ENCODE data around the gene FANCM.
"Not testable (repeated sequence)": the region's sequence is repeated elsewhere in the genome, so short reads cannot be mapped to it uniquely, and the experiment has no call there.

The FANCM gene

GRCh38 chr14:45144658-45145057 is 8.9 kb downstream of the FANCM start:
- DNase-seq (ENCODE audit: low read depth, low spot score) = no peak

GRCh38 chr14:45145214-45145613 is 9.5 kb downstream of the FANCM start:
- no peak for DNase-seq (ENCODE audit: low read depth, low spot score)

- DNase-seq (ENCODE audit: low read depth, low spot score) = no peak
Measured at GRCh38 chr14:45149602-45150001, 13.9 kb downstream of the FANCM start.

- no peak for DNase-seq (ENCODE audit: low read depth, low spot score)
Measured at GRCh38 chr14:45150386-45150890, 14.7 kb downstream of the FANCM start.

- no peak for DNase-seq (ENCODE audit: low read depth, low spot score)
Measured at GRCh38 chr14:45156067-45156466, 20.3 kb downstream of the FANCM start.

- DNase-seq (ENCODE audit: low read depth, low spot score) = no peak
Measured at GRCh38 chr14:45169906-45170305, 34.2 kb downstream of the FANCM start.

- no peak for DNase-seq (ENCODE audit: low read depth, low spot score)
Measured at GRCh38 chr14:45177076-45177475, 41.3 kb downstream of the FANCM start.

GRCh38 chr14:45181329-45181728 is 45.6 kb downstream of the FANCM start:
- DNase-seq (ENCODE audit: low read depth, low spot score) = no peak

- DNase-seq (ENCODE audit: low read depth, low spot score) = no peak
Measured at GRCh38 chr14:45181806-45182205, 46.1 kb downstream of the FANCM start.

- no peak for DNase-seq (ENCODE audit: low read depth, low spot score)
Measured at GRCh38 chr14:45185100-45185814, 49.5 kb downstream of the FANCM start.

- no peak for DNase-seq (ENCODE audit: low read depth, low spot score)
Measured at GRCh38 chr14:45194964-45195363, 59.2 kb downstream of the FANCM start.

GRCh38 chr14:45198551-45198950 is 62.8 kb downstream of the FANCM start:
- DNase-seq (ENCODE audit: low read depth, low spot score) = no peak

GRCh38 chr14:45199230-45199629 is 63.5 kb downstream of the FANCM start:
- no peak for DNase-seq (ENCODE audit: low read depth, low spot score)

GRCh38 chr14:45201905-45202304 is 66.2 kb downstream of the FANCM start:
- DNase-seq (ENCODE audit: low read depth, low spot score) = no peak

- no peak for DNase-seq (ENCODE audit: low read depth, low spot score)
Measured at GRCh38 chr14:45204241-45204640, 68.5 kb downstream of the FANCM start.

- DNase-seq (ENCODE audit: low read depth, low spot score) = no peak
Measured at GRCh38 chr14:45210159-45210558, 74.4 kb downstream of the FANCM start.

GRCh38 chr14:45211295-45211694 is 75.6 kb downstream of the FANCM start:
- no peak for DNase-seq (ENCODE audit: low read depth, low spot score)

- no peak for DNase-seq (ENCODE audit: low read depth, low spot score)
Measured at GRCh38 chr14:45212231-45212630, 76.5 kb downstream of the FANCM start.

- DNase-seq (ENCODE audit: low read depth, low spot score) = not testable (repeated sequence)
Measured at GRCh38 chr14:45213716-45214115, 78.0 kb downstream of the FANCM start.

GRCh38 chr14:45214341-45214740 is 78.6 kb downstream of the FANCM start:
- DNase-seq (ENCODE audit: low read depth, low spot score) = not testable (repeated sequence)

GRCh38 chr14:45222485-45223262 is 86.9 kb downstream of the FANCM start:
- DNase-seq (ENCODE audit: low read depth, low spot score) = no peak

GRCh38 chr14:45227566-45227965 is 91.8 kb downstream of the FANCM start:
- no peak for DNase-seq (ENCODE audit: low read depth, low spot score)

GRCh38 chr14:45238988-45239387 is 103.3 kb downstream of the FANCM start:
- DNase-seq (ENCODE audit: low read depth, low spot score) = no peak

All from activated CD4-positive, CD25-positive, alpha-beta regulatory T cell treated with anti-CD3 and anti-CD28 coated beads, Interleukin-2, amount 50 U/mL, for 16 hours (primary cell).